HCT116 (cell line): ENCODE results near the gene PPFIBP1. TPM values are rescaled to one million over a fixed set of nuclear protein-coding genes. Genes with fewer than 3 reads are reported as not detected.

Experiments
- ATAC-seq: fragments of 200-7000 bp; cut with Tn5 transposase; 2 replicates; pipeline ENCODE4 v1.9.1; 2020; ENCODE audit warnings: mild to moderate bottlenecking, moderate library complexity
- BruUV-seq: library from RNA; stranded (reverse); fragments of 400-500 nt; replicated peaks from 2 replicates; lab custom pipeline; 2021; lab: Mats Ljungman, UMichigan
- CTCF ChIA-PET: fragments of 300-600 bp; sonication (Branson Sonifier 250); formaldehyde crosslinking; loops from one replicate; lab custom pipeline; 2021; ENCODE audit warnings: antibody characterized with exemption; lab: Charles Lee
- POLR2A ChIA-PET: fragments of 300-600, 350-600 bp; sonication (Branson Sonifier 250); formaldehyde crosslinking; loops from one replicate; lab custom pipeline; 2021; ENCODE audit warnings: antibody characterized with exemption; lab: Charles Lee
- RAD21 ChIA-PET, 2 experiments: fragments of 300-600 bp; sonication (Branson Sonifier 250); formaldehyde crosslinking; loops; one replicate each; lab custom pipeline; 2023; ENCODE audit warnings: low total read pairs in 2 of 2; ENCODE audit not compliant: uncharacterized antibody in 2 of 2, unreplicated experiment in 2 of 2, low non-redundant PET in 1 of 2; lab: Charles Lee
- DNase-seq: peaks from one replicate; pipeline ENCODE4 v3.0.0-alpha.2; 2010; ENCODE audit warnings: low read depth, low spot score
- H2AFZ ChIP-seq: fragments of 200-600 bp; shearing (Covaris generic), sonication (generic); 2 replicates; pipeline ENCODE4 v1.6.1; 2017; ENCODE audit warnings: low read depth, mixed run types, mixed read lengths, antibody characterized with exemption, low read length; ENCODE audit not compliant: poor library complexity, severe bottlenecking
- H3K27ac ChIP-seq: 2 replicates; pipeline ENCODE4 v1.5.1; 2012; ENCODE audit warnings: low read depth, low read length
- H3K27me3 ChIP-seq: fragments of 200-600 bp; sonication (generic); 2 replicates; pipeline ENCODE4 v1.6.1; 2016; ENCODE audit warnings: mixed run types, low read length, mixed read lengths; ENCODE audit not compliant: insufficient read depth
- H3K36me3 ChIP-seq, 2 experiments: fragments of 200-500 bp in 1 of 2; fragments of 200-600 bp in 1 of 2; sonication (Bioruptor generic) in 1 of 2; sonication (generic) in 1 of 2; 2 replicates each; pipeline versions ENCODE4 v1.5.1 to v1.6.1; 2014 to 2016; ENCODE audit warnings: low read length in 2 of 2, inconsistent platforms in 1 of 2, mixed read lengths in 1 of 2, mixed run types in 1 of 2; ENCODE audit not compliant: insufficient read depth in 2 of 2, control insufficient read depth in 1 of 2
- H3K4me1 ChIP-seq, 2 experiments: fragments of 200-600 bp in 1 of 2; sonication (generic) in 1 of 2; 2 replicates each; pipeline versions ENCODE4 v1.5.1 to v1.6.1; 2012 to 2017; ENCODE audit warnings: low read length in 2 of 2, inconsistent platforms in 1 of 2, mild to moderate bottlenecking in 1 of 2, mixed read lengths in 1 of 2, mixed run types in 1 of 2, moderate library complexity in 1 of 2; ENCODE audit not compliant: insufficient read depth in 2 of 2, control insufficient read depth in 1 of 2
- H3K4me2 ChIP-seq: fragments of 200-600 bp; sonication (generic); 2 replicates; pipeline ENCODE4 v1.6.1; 2017; ENCODE audit warnings: mixed run types, low read length, mixed read lengths
- H3K4me3 ChIP-seq, 2 experiments: fragments of 200-600 bp in 1 of 2; sonication (generic) in 1 of 2; replicated peaks in 1 of 2; 2 replicates each; pipeline ENCODE4 v1.5.1; 2011 to 2016; ENCODE audit warnings: low read length in 2 of 2, control low read depth in 1 of 2, low read depth in 1 of 2, mild to moderate bottlenecking in 1 of 2, mixed read lengths in 1 of 2, mixed run types in 1 of 2
- H3K79me2 ChIP-seq: fragments of 200-600 bp; sonication (generic); 2 replicates; pipeline ENCODE4 v1.6.1; 2017; ENCODE audit warnings: mild to moderate bottlenecking, mixed run types, low read length, moderate library complexity, mixed read lengths; ENCODE audit not compliant: insufficient read depth
- H3K9ac ChIP-seq: fragments of 200-600 bp; sonication (generic); 2 replicates; pipeline ENCODE4 v1.6.1; 2016; ENCODE audit warnings: low read length, mixed read lengths
- H3K9me2 ChIP-seq: fragments of 200-600 bp; sonication (generic), shearing (Covaris generic); 2 replicates; pipeline ENCODE4 v1.6.1; 2017; ENCODE audit warnings: mixed run types, mild to moderate bottlenecking, moderate library complexity; ENCODE audit not compliant: insufficient read depth
- H3K9me3 ChIP-seq, 2 experiments: fragments of 200-500 bp in 1 of 2; fragments of 200-600 bp in 1 of 2; sonication (Bioruptor generic) in 1 of 2; sonication (generic) in 1 of 2; 2 replicates each; pipeline ENCODE4 v1.6.1; 2014 to 2017; ENCODE audit warnings: low read length in 2 of 2, mixed read lengths in 2 of 2, inconsistent platforms in 1 of 2, low read depth in 1 of 2, mild to moderate bottlenecking in 1 of 2, mixed run types in 1 of 2, moderate library complexity in 1 of 2; ENCODE audit not compliant: control insufficient read depth in 1 of 2, insufficient read depth in 1 of 2
- H4K20me1 ChIP-seq: fragments of 200-600 bp; sonication (generic), shearing (Covaris generic); 2 replicates; pipeline ENCODE4 v1.6.1; 2017; ENCODE audit warnings: mixed run types, mild to moderate bottlenecking, moderate library complexity; ENCODE audit not compliant: insufficient read depth
- CBX3 ChIP-seq: IDR thresholded peaks from 2 replicates; pipeline ENCODE4 v1.6.1; 2012; ENCODE audit warnings: low read depth
- CEBPB ChIP-seq: IDR thresholded peaks from 2 replicates; pipeline ENCODE4 v1.6.1; 2012; ENCODE audit warnings: low read depth
- EGR1 ChIP-seq: IDR thresholded peaks from 2 replicates; pipeline ENCODE4 v1.6.1; 2012; ENCODE audit warnings: low read depth
- ELF1 ChIP-seq: IDR thresholded peaks from 2 replicates; pipeline ENCODE4 v1.6.1; 2012; ENCODE audit warnings: low read depth, borderline replicate concordance
- EZH2 ChIP-seq: fragments of 200-600 bp; sonication (generic); IDR thresholded peaks from 2 replicates; pipeline ENCODE4 v1.6.1; 2017; ENCODE audit warnings: antibody characterized with exemption, mixed run types
- EZH2phosphoT487 ChIP-seq: fragments of 200-600 bp; IDR thresholded peaks from 2 replicates; pipeline ENCODE4 v1.6.1; 2018; ENCODE audit warnings: antibody characterized with exemption, borderline replicate concordance
- JUND ChIP-seq: IDR thresholded peaks from 2 replicates; pipeline ENCODE4 v1.6.1; 2012
- POLR2A ChIP-seq: IDR thresholded peaks from 2 replicates; pipeline ENCODE4 v1.7.0; 2011; ENCODE audit warnings: borderline replicate concordance; ENCODE audit not compliant: insufficient read depth, insufficient read length; ENCODE audit errors: extremely low read depth
- POLR2AphosphoS5 ChIP-seq: IDR thresholded peaks from 2 replicates; pipeline ENCODE4 v1.6.1; 2011; ENCODE audit warnings: mild to moderate bottlenecking, low read depth, low read length, moderate library complexity
- RAD21 ChIP-seq: IDR thresholded peaks from 2 replicates; pipeline ENCODE4 v1.6.1; 2012; ENCODE audit warnings: low read depth, mild to moderate bottlenecking
- SIN3A ChIP-seq: IDR thresholded peaks from 2 replicates; pipeline ENCODE4 v1.6.1; 2012; ENCODE audit warnings: low read depth
- SP1 ChIP-seq: IDR thresholded peaks from 2 replicates; pipeline ENCODE4 v1.6.1; 2012; ENCODE audit warnings: low read depth
- SRF ChIP-seq: IDR thresholded peaks from 2 replicates; pipeline ENCODE4 v1.6.1; 2012; ENCODE audit warnings: low read depth
- TCF7L2 ChIP-seq: IDR thresholded peaks from 2 replicates; pipeline ENCODE4 v1.7.0; 2011; ENCODE audit warnings: borderline replicate concordance, inconsistent platforms; ENCODE audit not compliant: insufficient read depth, insufficient read length; ENCODE audit errors: extremely low read depth
- YY1 ChIP-seq: IDR thresholded peaks from 2 replicates; pipeline ENCODE4 v1.6.1; 2011; ENCODE audit warnings: low read length, low read depth, moderate library complexity, mild to moderate bottlenecking; ENCODE audit not compliant: insufficient replicate concordance; ENCODE audit errors: extremely low read depth
- ZFX ChIP-seq: fragments of 450-650 bp; IDR thresholded peaks from 2 replicates; pipeline ENCODE4 v1.6.1; 2017
- intact Hi-C: fragments of 100-400 bp; cut with micrococcal nuclease; formaldehyde crosslinking; loops from 2 replicates; pipeline ENCODE4 v1.10.0; 2022
- total RNA-seq: library from RNA; stranded (reverse); gene quantifications from one replicate; pipeline ENCODE4 v1.2.1, GENCODE V29; 2021; ENCODE audit not compliant: unreplicated experiment
- TF ChIP-seq, protein P1 (sequence below): IDR thresholded peaks from 2 replicates; pipeline ENCODE4 v1.6.1; 2012
- TF ChIP-seq, protein P2 (sequence below), 3 experiments: fragments of 200-600 bp in 1 of 3; sonication (generic) in 1 of 3; IDR thresholded peaks in 2 of 3; conservative IDR thresholded peaks in 1 of 3; 2 replicates each; pipeline ENCODE4 v1.5.1; 2012 to 2017; ENCODE audit warnings: low read depth in 2 of 3, low read length in 2 of 3, antibody characterized with exemption in 1 of 3, borderline replicate concordance in 1 of 3, control low read depth in 1 of 3, mild to moderate bottlenecking in 1 of 3, mixed read lengths in 1 of 3, mixed run types in 1 of 3, moderate library complexity in 1 of 3; ENCODE audit not compliant: insufficient read depth in 1 of 3
- TF ChIP-seq, protein P3 (sequence below): IDR thresholded peaks from 2 replicates; pipeline ENCODE4 v1.6.1; 2011; ENCODE audit warnings: mild to moderate bottlenecking, low read length, moderate library complexity; ENCODE audit not compliant: insufficient replicate concordance; ENCODE audit errors: extremely low read depth

The PPFIBP1 gene
- total RNA-seq, 1 experiment from 2014 or later = 102 TPM

DNA sequence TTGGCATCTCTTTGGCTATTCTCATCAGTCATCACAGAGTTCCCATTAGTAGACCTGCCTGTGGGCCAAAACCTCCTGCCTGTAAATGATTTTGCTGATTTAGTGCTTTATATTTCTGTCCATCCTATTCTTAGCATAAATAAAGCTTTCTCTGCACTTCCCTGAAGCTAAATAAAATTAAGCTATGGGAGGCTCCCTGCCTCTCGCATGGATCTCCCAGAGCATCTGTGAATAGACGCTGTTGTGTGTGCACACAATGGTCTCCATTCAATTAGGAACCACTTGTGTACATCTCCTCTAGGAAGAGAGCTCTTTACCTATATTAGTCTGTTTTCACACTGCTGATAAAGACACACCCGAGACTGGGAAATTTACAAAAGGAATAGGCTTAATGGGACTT, 80.4 kb downstream of the PPFIBP1 start:
- no peak for ATAC-seq
- no peak overlapping the region for H3K4me3 ChIP-seq
- no peak for DNase-seq
- H3K4me1 ChIP-seq = peaks cover 27 to 35% of the 10 kb centered on the region in 2 experiments
- no peak overlapping the region for H3K27ac ChIP-seq
- RAD21 ChIA-PET = no interaction called here
- H3K9me3 ChIP-seq = peaks cover 4 to 6% of the 10 kb centered on the region in 2 experiments; a peak in 1 of 4 replicates
- intact Hi-C loops = no loop called here
- BruUV-seq = no TSS peak
- H2AFZ ChIP-seq = no peak overlapping the region
- no peaks in the 10 kb centered on the region for H4K20me1 ChIP-seq
- TF ChIP-seq CEBPB = no peak
- TF ChIP-seq YY1 = no peak
- TF ChIP-seq ZFX = no peak
- no peak for TF ChIP-seq SIN3A
- no peak for TF ChIP-seq EGR1
- no peak for TF ChIP-seq SRF
- TF ChIP-seq EZH2 = no peak
- no peak for TF ChIP-seq SP1
- no peak for TF ChIP-seq CBX3
- TF ChIP-seq, protein P1, sequence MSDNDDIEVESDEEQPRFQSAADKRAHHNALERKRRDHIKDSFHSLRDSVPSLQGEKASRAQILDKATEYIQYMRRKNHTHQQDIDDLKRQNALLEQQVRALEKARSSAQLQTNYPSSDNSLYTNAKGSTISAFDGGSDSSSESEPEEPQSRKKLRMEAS = no peak
- no peak for TF ChIP-seq POLR2AphosphoS5
- no peak for TF ChIP-seq TCF7L2
- no peak for TF ChIP-seq RAD21
- TF ChIP-seq, protein P2, sequence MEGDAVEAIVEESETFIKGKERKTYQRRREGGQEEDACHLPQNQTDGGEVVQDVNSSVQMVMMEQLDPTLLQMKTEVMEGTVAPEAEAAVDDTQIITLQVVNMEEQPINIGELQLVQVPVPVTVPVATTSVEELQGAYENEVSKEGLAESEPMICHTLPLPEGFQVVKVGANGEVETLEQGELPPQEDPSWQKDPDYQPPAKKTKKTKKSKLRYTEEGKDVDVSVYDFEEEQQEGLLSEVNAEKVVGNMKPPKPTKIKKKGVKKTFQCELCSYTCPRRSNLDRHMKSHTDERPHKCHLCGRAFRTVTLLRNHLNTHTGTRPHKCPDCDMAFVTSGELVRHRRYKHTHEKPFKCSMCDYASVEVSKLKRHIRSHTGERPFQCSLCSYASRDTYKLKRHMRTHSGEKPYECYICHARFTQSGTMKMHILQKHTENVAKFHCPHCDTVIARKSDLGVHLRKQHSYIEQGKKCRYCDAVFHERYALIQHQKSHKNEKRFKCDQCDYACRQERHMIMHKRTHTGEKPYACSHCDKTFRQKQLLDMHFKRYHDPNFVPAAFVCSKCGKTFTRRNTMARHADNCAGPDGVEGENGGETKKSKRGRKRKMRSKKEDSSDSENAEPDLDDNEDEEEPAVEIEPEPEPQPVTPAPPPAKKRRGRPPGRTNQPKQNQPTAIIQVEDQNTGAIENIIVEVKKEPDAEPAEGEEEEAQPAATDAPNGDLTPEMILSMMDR (IDR thresholded peaks at IDR 0.05 in 2 of 3, conservative IDR thresholded peaks at IDR 0.05 in 1 of 3; ENCODE audit: borderline replicate concordance in 1 of 3, insufficient read depth in 1 of 3, low read depth in 2 of 3, low read length in 2 of 3) = no peak
- TF ChIP-seq, protein P3, sequence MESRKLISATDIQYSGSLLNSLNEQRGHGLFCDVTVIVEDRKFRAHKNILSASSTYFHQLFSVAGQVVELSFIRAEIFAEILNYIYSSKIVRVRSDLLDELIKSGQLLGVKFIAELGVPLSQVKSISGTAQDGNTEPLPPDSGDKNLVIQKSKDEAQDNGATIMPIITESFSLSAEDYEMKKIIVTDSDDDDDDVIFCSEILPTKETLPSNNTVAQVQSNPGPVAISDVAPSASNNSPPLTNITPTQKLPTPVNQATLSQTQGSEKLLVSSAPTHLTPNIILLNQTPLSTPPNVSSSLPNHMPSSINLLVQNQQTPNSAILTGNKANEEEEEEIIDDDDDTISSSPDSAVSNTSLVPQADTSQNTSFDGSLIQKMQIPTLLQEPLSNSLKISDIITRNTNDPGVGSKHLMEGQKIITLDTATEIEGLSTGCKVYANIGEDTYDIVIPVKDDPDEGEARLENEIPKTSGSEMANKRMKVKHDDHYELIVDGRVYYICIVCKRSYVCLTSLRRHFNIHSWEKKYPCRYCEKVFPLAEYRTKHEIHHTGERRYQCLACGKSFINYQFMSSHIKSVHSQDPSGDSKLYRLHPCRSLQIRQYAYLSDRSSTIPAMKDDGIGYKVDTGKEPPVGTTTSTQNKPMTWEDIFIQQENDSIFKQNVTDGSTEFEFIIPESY = no peak
- no peak for TF ChIP-seq ELF1
- no peak for TF ChIP-seq POLR2A
- no peak for TF ChIP-seq EZH2phosphoT487
- no peak for TF ChIP-seq JUND
- no peak overlapping the region for H3K4me2 ChIP-seq
- CTCF ChIA-PET = no interaction called here
- no peak overlapping the region for H3K9ac ChIP-seq
- POLR2A ChIA-PET = no interaction called here
- H3K36me3 ChIP-seq = no peaks in the 10 kb centered on the region
- H3K9me2 ChIP-seq = no peaks in the 10 kb centered on the region
- peaks cover 36% of the 10 kb centered on the region for H3K79me2 ChIP-seq
- no peaks in the 10 kb centered on the region for H3K27me3 ChIP-seq
